Body of pancreas (tissue), 4 donors: ENCODE results near the gene LYL1.

Experiments used
- POLR2A ChIP-seq, 3 donors: fragments of 450-650 bp; IDR thresholded peaks; one replicate each; pipeline ENCODE4 v1.6.1; 2016; ENCODE audit warnings: antibody characterized with exemption in 3 of 3, mild to moderate bottlenecking in 2 of 3
- TF ChIP-seq, protein P1 (sequence below), 7 experiments: fragments of 450-650 bp in 4 of 7; fragments of 200-600 bp in 3 of 7; sonication (generic) in 3 of 7; IDR thresholded peaks; one replicate each; pipeline ENCODE4 v1.5.1; 2016 to 2019; ENCODE audit warnings: antibody characterized with exemption in 7 of 7

DNA sequence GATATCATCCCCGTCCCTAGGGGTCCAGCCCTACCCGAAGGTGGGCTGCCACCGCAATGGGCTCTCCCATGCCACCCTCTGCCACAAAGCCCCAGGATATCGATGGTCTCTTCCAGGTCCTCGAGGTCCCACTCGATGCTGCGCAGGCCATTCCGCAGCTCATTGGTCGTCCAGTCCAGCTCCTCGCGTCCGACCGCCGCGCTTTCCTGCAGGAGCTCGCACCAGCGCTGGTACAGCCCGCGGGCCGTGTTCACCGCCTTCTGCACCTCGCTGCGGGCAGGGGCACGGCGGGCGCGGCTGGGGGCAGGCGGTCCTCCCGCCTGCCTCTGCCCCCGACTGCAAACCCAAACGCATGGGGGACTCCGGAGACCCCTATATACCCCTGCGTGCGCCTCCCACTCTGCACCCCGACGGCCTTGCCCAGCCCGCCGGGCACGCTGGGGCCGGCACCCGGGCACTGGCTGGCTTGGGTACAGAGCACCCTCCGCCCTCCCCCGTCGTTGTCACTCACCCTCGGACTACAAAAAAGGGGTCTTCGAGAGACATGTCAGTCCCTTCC, 47.0 kb upstream of the LYL1 start:
- TF ChIP-seq, protein P1, sequence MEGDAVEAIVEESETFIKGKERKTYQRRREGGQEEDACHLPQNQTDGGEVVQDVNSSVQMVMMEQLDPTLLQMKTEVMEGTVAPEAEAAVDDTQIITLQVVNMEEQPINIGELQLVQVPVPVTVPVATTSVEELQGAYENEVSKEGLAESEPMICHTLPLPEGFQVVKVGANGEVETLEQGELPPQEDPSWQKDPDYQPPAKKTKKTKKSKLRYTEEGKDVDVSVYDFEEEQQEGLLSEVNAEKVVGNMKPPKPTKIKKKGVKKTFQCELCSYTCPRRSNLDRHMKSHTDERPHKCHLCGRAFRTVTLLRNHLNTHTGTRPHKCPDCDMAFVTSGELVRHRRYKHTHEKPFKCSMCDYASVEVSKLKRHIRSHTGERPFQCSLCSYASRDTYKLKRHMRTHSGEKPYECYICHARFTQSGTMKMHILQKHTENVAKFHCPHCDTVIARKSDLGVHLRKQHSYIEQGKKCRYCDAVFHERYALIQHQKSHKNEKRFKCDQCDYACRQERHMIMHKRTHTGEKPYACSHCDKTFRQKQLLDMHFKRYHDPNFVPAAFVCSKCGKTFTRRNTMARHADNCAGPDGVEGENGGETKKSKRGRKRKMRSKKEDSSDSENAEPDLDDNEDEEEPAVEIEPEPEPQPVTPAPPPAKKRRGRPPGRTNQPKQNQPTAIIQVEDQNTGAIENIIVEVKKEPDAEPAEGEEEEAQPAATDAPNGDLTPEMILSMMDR (IDR thresholded peaks at IDR 0.05), result no peak
- TF ChIP-seq POLR2A (IDR thresholded peaks at IDR 0.05), result no peak
